Stimulated activated naive CD8-positive, alpha-beta T cell treated with anti-CD3 and anti-CD28 coated beads, Interleukin-15, amount 100 ng/mL, for 72 hours (primary cell): ENCODE data around the gene ARMCX2.
"Not testable (repeated sequence)": the region's sequence is repeated elsewhere in the genome, so short reads cannot be mapped to it uniquely, and the experiment has no call there.

ENCODE experiments used
- ATAC-seq: fragments of 150-1000 bp; cut with Tn5 transposase; 2 replicates; pipeline ENCODE4 v1.10.0; 2021; ENCODE audit warnings: mild to moderate bottlenecking, moderate library complexity
- DNase-seq, 2 donors: peaks; one replicate each; pipeline ENCODE4 v3.0.0; 2021 to 2022
- H3K27ac Mint-ChIP-seq, 2 donors: one replicate each; pipeline ENCODE4 v1.8.0; 2022; ENCODE audit warnings: mild to moderate bottlenecking in 2 of 2, mixed read lengths in 2 of 2, moderate library complexity in 2 of 2
- H3K27me3 Mint-ChIP-seq: one replicate; pipeline ENCODE4 v1.8.0; 2022; ENCODE audit warnings: mixed read lengths
- H3K4me1 Mint-ChIP-seq: one replicate; pipeline ENCODE4 v1.8.0; 2022; ENCODE audit warnings: mild to moderate bottlenecking, mixed read lengths
- H3K4me3 Mint-ChIP-seq, 2 donors: one replicate each; pipeline ENCODE4 v1.8.0; 2022; ENCODE audit warnings: mild to moderate bottlenecking in 2 of 2, mixed read lengths in 2 of 2, moderate library complexity in 1 of 2
- H3K9me3 Mint-ChIP-seq, 2 donors: one replicate each; pipeline ENCODE4 v1.8.0; 2022; ENCODE audit warnings: mixed read lengths in 2 of 2

The ARMCX2 gene

DNA sequence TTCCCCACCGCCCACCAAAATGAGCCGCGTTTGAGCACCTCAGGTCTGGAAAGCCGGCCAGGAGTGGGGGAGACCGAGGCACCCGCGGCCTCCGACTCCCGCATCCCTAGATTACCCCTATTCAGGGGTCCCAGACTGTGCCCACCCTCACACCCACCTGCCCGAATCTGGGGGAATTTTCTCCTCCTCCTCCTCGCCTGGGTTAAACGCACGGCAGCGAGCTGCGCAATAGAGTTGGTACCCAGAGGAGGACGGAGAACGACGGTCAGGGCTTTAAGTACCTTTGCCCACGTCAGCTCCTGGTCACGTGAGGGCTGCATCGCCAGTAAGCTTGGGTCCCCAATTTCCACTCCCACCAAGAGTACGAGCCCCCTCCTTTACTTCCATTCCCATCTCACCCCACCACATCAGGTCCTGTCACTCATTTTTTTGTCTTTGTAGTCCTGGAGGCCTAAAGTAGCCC lies at the start of gene ARMCX2:
Gene ARMCX2, minus strand, starts transcription at position 250 of the 463 bp plus-strand sequence. CDS start 2,262 bp downstream, outside the sequence.
- peaks cover 13% of the 10 kb centered on the region for H3K4me1 Mint-ChIP-seq
- no peaks in the 10 kb centered on the region for H3K9me3 Mint-ChIP-seq
- H3K27ac Mint-ChIP-seq = peak within 1 kb of the TSS in 1 of 2 donors; percentile 80
- ATAC-seq (peak; percentile 80), DNase-seq (peak; percentile 17 to 49)
- peak within 1 kb of the TSS; percentile 87 to 90 for H3K4me3 Mint-ChIP-seq
- no peaks in the 10 kb centered on the region for H3K27me3 Mint-ChIP-seq

GRCh38 chrX:101709384-101709783 lies 49.7 kb upstream of the ARMCX2 start:
- H3K4me3 Mint-ChIP-seq = no peak overlapping the region
- no peaks in the 10 kb centered on the region for H3K27me3 Mint-ChIP-seq
- H3K9me3 Mint-ChIP-seq = no peaks in the 10 kb centered on the region
- no peak overlapping the region for H3K27ac Mint-ChIP-seq
- no peak for ATAC-seq
- no peaks in the 10 kb centered on the region for H3K4me1 Mint-ChIP-seq
- no peak for DNase-seq

GRCh38 chrX:101708163-101708562 lies 48.5 kb upstream of the ARMCX2 start:
- Mint-ChIP-seq H3K4me1 (no peaks in the 10 kb centered on the region), H3K4me3 (no peak overlapping the region), H3K27ac (no peak overlapping the region), H3K9me3 (no peaks in the 10 kb centered on the region), H3K27me3 (no peaks in the 10 kb centered on the region)
- ATAC-seq (no peak), DNase-seq (no peak)

GRCh38 chrX:101693476-101693875 lies 33.8 kb upstream of the ARMCX2 start:
- Mint-ChIP-seq H3K4me3 (no peak overlapping the region), H3K27me3 (peaks cover 25% of the 10 kb centered on the region), H3K27ac (peak overlapping the region in 1 of 2 donors; percentile 72), H3K4me1 (peaks cover 10% of the 10 kb centered on the region), H3K9me3 (peaks cover 0 to 5% of the 10 kb centered on the region in 2 donors)
- no peak for DNase-seq
- ATAC-seq = no peak

GRCh38 chrX:101691835-101692234 lies 32.2 kb upstream of the ARMCX2 start:
- peaks cover 15% of the 10 kb centered on the region for H3K4me1 Mint-ChIP-seq
- H3K4me3 Mint-ChIP-seq = no peak overlapping the region
- H3K27me3 Mint-ChIP-seq = peaks cover 8% of the 10 kb centered on the region
- ATAC-seq (no peak), DNase-seq (no peak)
- H3K9me3 Mint-ChIP-seq = no peaks in the 10 kb centered on the region
- no peak overlapping the region for H3K27ac Mint-ChIP-seq

- DNase-seq (no peak), ATAC-seq (no peak)
- peaks cover 9% of the 10 kb centered on the region for H3K4me1 Mint-ChIP-seq
- H3K27ac Mint-ChIP-seq = no peak overlapping the region
- H3K9me3 Mint-ChIP-seq = no peaks in the 10 kb centered on the region
- no peak overlapping the region for H3K4me3 Mint-ChIP-seq
- no peaks in the 10 kb centered on the region for H3K27me3 Mint-ChIP-seq
Observed at GRCh38 chrX:101686574-101686973, 26.9 kb upstream of the ARMCX2 start.

- no peak for DNase-seq
- Mint-ChIP-seq H3K4me3 (no peak overlapping the region), H3K4me1 (peaks cover 9% of the 10 kb centered on the region)
Observed at GRCh38 chrX:101685923-101686322, 26.3 kb upstream of the ARMCX2 start.

DNA sequence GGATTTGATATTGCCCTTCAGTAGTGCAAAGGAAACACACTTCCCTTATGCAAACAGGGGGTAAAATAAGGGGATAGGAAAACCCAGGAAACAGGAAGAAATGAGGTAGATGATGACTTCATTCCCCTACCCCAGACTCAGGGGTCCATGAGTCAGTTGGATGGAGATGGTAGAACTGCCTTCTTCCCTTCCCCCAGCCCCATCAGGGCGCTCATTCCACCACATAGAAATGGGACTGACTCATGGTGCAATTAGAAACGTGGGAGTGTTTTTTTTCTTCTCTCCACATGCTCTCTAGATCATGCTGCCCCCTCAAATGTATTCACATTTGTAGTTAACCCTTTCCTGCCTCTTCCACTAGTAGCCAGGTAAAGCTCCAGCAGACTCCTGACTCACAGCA lies 23.1 kb upstream of the ARMCX2 start:
- DNase-seq = no peak
- no peak for ATAC-seq
- H3K27me3 Mint-ChIP-seq = no peaks in the 10 kb centered on the region

More at GRCh38 chrX:101685923-101686322, 26.3 kb upstream of the ARMCX2 start:
- no peaks in the 10 kb centered on the region for H3K9me3 Mint-ChIP-seq
- H3K27ac Mint-ChIP-seq = no peak overlapping the region
- H3K27me3 Mint-ChIP-seq = no peaks in the 10 kb centered on the region
- no peak for ATAC-seq

DNA sequence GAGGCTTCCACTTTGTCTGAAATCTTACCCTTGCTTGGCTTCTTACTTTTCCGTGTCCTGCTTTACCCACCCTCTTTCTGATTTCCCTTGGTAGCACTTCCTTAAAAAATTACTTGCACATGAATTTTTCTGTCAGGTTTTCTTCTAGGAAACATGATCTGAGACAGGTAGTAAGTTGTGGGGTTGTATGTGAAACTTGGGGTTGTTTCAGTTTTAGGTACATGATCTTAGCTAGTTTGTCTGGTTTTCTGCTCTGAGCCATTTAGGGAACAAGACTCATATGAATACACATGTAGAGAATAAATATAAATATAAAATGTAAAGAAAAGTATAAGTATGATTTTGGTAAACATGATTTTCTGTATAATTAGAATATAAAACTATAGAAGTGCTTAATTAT lies 17.4 kb upstream of the ARMCX2 start:
- Mint-ChIP-seq H3K4me3 (no peak overlapping the region), H3K9me3 (no peaks in the 10 kb centered on the region), H3K4me1 (no peaks in the 10 kb centered on the region), H3K27ac (no peak overlapping the region), H3K27me3 (peaks cover 11% of the 10 kb centered on the region)
- DNase-seq (no peak), ATAC-seq (no peak)

More for the DNA sequence above, 23.1 kb upstream of the ARMCX2 start:
- Mint-ChIP-seq H3K27ac (no peak overlapping the region), H3K9me3 (no peaks in the 10 kb centered on the region), H3K4me1 (no peaks in the 10 kb centered on the region), H3K4me3 (no peak overlapping the region)

GRCh38 chrX:101676571-101676970 lies 16.9 kb upstream of the ARMCX2 start:
- Mint-ChIP-seq H3K4me1 (no peaks in the 10 kb centered on the region), H3K4me3 (no peak overlapping the region), H3K9me3 (no peaks in the 10 kb centered on the region), H3K27me3 (peaks cover 11% of the 10 kb centered on the region), H3K27ac (no peak overlapping the region)
- no peak for DNase-seq
- ATAC-seq = no peak

DNA sequence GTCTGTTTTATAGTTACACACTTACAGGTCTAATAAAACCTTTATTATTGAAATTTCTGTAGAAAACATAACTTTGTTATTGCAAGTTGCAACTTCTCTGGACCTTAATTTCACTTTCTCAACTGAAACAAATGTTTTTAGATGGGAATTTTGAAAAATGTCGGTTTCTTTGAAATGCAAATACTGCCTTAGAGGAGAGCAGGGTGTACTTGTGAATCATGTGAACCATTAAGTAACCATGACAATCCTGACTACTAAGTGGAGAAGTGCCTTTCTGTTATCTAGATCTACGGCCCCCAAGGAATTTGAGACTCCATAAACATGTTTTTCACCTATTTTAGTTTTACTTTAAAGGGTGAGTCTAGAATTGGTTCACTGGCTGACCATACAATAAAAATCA lies 8.5 kb upstream of the ARMCX2 start:
- Mint-ChIP-seq H3K27ac (no peak overlapping the region), H3K4me1 (no peaks in the 10 kb centered on the region), H3K4me3 (no peak overlapping the region), H3K27me3 (no peaks in the 10 kb centered on the region), H3K9me3 (no peaks in the 10 kb centered on the region)
- DNase-seq (no peak), ATAC-seq (no peak)

DNA sequence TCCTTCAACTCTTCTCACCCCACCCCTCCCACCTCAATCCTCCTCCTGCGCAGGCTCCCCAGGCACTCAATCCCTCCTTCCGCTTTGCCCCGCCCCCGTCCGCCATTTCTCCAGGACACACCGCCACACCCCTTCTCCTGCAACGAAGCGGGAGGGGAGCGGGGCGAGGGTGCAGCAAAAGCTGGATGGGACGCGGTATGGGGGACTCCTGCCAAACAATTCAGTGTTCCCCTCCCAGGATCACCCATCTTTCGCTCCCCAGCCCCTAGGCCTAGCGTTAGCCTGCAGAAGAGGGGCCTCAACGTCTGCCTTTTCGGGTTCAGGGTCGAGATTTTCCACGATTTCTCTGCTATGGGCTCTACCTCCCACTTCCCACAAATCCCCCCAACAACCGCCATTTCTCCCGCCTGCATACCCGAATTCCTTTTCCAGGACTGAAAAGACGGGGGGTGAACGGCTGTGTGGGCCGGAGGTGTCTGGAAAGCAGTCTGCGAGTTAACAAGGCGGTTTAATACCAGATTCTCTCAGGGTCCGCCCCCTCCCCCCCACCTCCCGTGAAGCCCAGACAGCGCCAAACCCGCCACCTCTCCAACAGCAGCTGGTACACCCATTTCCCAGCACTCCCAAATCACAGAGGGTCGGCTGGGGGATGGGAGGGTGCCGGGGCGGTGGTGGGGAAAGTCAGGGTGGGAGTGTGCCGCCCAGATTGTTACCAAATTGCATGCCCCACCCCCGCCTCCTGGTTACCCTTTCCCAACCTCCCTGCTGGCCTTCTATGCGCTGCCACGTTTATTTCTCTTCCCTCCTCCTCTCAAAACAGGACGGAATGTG lies 774 bp downstream of the ARMCX2 start:
- ATAC-seq (peak; percentile 75), DNase-seq (peak; percentile 16 to 36)
- H3K4me1 Mint-ChIP-seq = peaks cover 13% of the 10 kb centered on the region
- no peak overlapping the region for H3K27ac Mint-ChIP-seq
- H3K9me3 Mint-ChIP-seq = no peaks in the 10 kb centered on the region
- H3K4me3 Mint-ChIP-seq = peak overlapping the region; percentile 87 to 90
- H3K27me3 Mint-ChIP-seq = no peaks in the 10 kb centered on the region

GRCh38 chrX:101657495-101657894 lies 2.2 kb downstream of the ARMCX2 start:
- no peak overlapping the region for H3K4me3 Mint-ChIP-seq
- no peaks in the 10 kb centered on the region for H3K9me3 Mint-ChIP-seq
- ATAC-seq = no peak
- no peak overlapping the region for H3K27ac Mint-ChIP-seq
- H3K27me3 Mint-ChIP-seq = no peaks in the 10 kb centered on the region
- peaks cover 13% of the 10 kb centered on the region for H3K4me1 Mint-ChIP-seq
- DNase-seq = no peak

DNA sequence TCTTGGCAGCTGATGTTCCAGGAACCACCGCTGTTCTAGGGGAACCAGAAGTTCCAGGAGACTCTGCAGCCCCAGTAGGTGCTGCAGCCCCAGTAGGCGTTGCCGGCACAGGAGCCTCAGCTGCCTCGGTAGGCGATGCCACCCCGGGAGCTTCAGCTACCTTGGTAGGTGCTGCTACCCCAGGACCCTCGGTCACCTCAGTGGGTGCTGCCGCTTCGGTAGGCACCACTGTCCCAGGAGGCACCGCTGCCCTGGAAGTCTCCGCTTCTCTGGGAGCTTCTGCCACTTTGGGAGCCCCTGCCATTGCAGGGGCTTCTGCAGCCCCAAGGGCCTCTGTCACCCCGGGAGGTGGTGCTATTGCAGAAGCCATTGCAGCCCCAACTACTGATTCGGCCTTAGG lies 2.8 kb downstream of the ARMCX2 start:
- Mint-ChIP-seq H3K4me3 (no peak overlapping the region), H3K27ac (no peak overlapping the region), H3K4me1 (peaks cover 13% of the 10 kb centered on the region), H3K27me3 (no peaks in the 10 kb centered on the region), H3K9me3 (no peaks in the 10 kb centered on the region)
- ATAC-seq (no peak), DNase-seq (no peak)

- Mint-ChIP-seq H3K4me3 (peak overlapping the region in 1 of 2 donors; percentile 29), H3K9me3 (no peaks in the 10 kb centered on the region), H3K27me3 (no peaks in the 10 kb centered on the region), H3K4me1 (peaks cover 13% of the 10 kb centered on the region), H3K27ac (no peak overlapping the region)
- ATAC-seq = no peak
- no peak for DNase-seq
Observed at GRCh38 chrX:101655534-101655933, 4.1 kb downstream of the ARMCX2 start.

DNA sequence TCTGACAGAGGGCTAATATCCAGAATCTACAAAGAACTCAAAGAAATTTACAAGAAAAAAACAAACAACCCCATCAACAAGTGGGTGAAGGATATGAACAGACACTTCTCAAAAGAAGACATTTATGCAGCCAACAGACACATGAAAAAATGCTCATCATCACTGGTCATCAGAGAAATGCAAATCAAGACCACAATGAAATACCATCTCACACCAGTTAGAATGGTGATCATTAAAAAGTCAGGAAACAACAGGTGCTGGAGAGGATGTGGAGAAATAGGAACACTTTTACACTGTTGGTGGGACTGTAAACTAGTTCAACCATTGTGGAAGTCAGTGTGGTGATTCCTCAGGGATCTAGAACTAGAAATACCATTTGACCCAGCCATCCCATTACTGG lies 11.9 kb downstream of the ARMCX2 start:
- H3K4me1 Mint-ChIP-seq, ATAC-seq, H3K4me3 Mint-ChIP-seq, DNase-seq, H3K9me3 Mint-ChIP-seq, H3K27ac Mint-ChIP-seq, H3K27me3 Mint-ChIP-seq: not testable (repeated sequence)
